Measurements from ENCODE around the gene RNGTT. TPM values are rescaled to one million over a fixed set of nuclear protein-coding genes. Genes with fewer than 3 reads are reported as not detected.

The RNGTT gene
- total RNA-seq, 2 donors from 2014 or later, result 13.5 to 20.5 TPM

- no peaks in the 10 kb centered on the region for H3K36me3 ChIP-seq
- ATAC-seq (ENCODE audit: insufficient number of reproducible peaks, low FRiP score, low read depth), result no peak
- no peak for TF ChIP-seq CTCF (IDR thresholded peaks at IDR 0.05)
- no peaks in the 10 kb centered on the region for H3K9me3 ChIP-seq
- no peak overlapping the region for H3K27ac ChIP-seq
- no peaks in the 10 kb centered on the region for H3K27me3 ChIP-seq (replicated peaks; ENCODE audit: insufficient read depth)
- H3K4me1 ChIP-seq (ENCODE audit: control insufficient read depth in 1 of 2, low read depth in 2 of 2), result no peaks in the 10 kb centered on the region
- no peak overlapping the region for H3K4me3 ChIP-seq
- no peak for DNase-seq (ENCODE audit: low spot score)
Measured at GRCh38 chr6:88992741-88993552, 29.5 kb upstream of the RNGTT start.

GRCh38 chr6:88989215-88989614, 25.8 kb upstream of the RNGTT start:
- H3K27me3 ChIP-seq (replicated peaks; ENCODE audit: insufficient read depth), result no peaks in the 10 kb centered on the region
- H3K36me3 ChIP-seq, result no peaks in the 10 kb centered on the region
- no peaks in the 10 kb centered on the region for H3K4me1 ChIP-seq (ENCODE audit: control insufficient read depth in 1 of 2, low read depth in 2 of 2)
- no peaks in the 10 kb centered on the region for H3K9me3 ChIP-seq
- H3K27ac ChIP-seq, result no peak overlapping the region
- ATAC-seq (ENCODE audit: insufficient number of reproducible peaks, low FRiP score, low read depth), result no peak
- TF ChIP-seq CTCF (IDR thresholded peaks at IDR 0.05), result no peak
- no peak overlapping the region for H3K4me3 ChIP-seq
- no peak for DNase-seq (ENCODE audit: low spot score)

DNA sequence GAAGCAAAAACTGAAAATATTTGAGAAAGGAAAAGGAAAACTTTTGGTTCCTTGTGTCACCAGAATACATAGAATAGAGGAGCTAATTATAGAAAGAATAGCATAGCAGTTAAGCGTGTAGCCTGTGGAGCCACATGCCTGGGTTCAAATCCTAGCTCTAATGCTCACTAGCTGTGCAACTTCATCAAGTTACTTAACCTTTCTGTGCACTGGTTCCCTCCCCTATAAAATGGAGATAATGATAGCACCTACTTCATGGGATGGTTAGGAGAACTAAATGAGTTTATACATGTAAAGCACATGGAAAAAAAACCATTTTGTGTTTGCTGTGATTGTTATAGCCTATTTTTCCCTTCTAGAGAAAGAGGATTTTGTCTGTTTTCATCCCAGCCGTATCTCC, 24.5 kb upstream of the RNGTT start:
- Histone ChIP-seq H3K9me3 (no peaks in the 10 kb centered on the region), H3K4me1 (ENCODE audit: control insufficient read depth in 1 of 2, low read depth in 2 of 2) (peaks cover 5 to 7% of the 10 kb centered on the region in 2 donors), H3K27ac (no peak overlapping the region), H3K36me3 (no peaks in the 10 kb centered on the region), H3K27me3 (replicated peaks; ENCODE audit: insufficient read depth) (no peaks in the 10 kb centered on the region), H3K4me3 (no peak overlapping the region)
- DNase-seq (ENCODE audit: low spot score), result no peak
- no peak for TF ChIP-seq CTCF (IDR thresholded peaks at IDR 0.05)
- no peak for ATAC-seq (ENCODE audit: insufficient number of reproducible peaks, low FRiP score, low read depth)

GRCh38 chr6:88985901-88986300, 22.5 kb upstream of the RNGTT start:
- H3K4me3 ChIP-seq, result no peak overlapping the region
- no peak for ATAC-seq (ENCODE audit: insufficient number of reproducible peaks, low FRiP score, low read depth)
- TF ChIP-seq CTCF (IDR thresholded peaks at IDR 0.05), result no peak
- no peaks in the 10 kb centered on the region for H3K9me3 ChIP-seq
- DNase-seq (ENCODE audit: low spot score), result no peak
- H3K4me1 ChIP-seq (ENCODE audit: control insufficient read depth in 1 of 2, low read depth in 2 of 2), result peaks cover 5 to 8% of the 10 kb centered on the region in 2 donors
- no peaks in the 10 kb centered on the region for H3K36me3 ChIP-seq
- no peak overlapping the region for H3K27ac ChIP-seq
- no peaks in the 10 kb centered on the region for H3K27me3 ChIP-seq (replicated peaks; ENCODE audit: insufficient read depth)

- ATAC-seq (ENCODE audit: insufficient number of reproducible peaks, low FRiP score, low read depth) (no peak), DNase-seq (ENCODE audit: low spot score) (no peak)
- no peak overlapping the region for H3K27ac ChIP-seq
- H3K36me3 ChIP-seq, result no peaks in the 10 kb centered on the region
- no peak for TF ChIP-seq CTCF (IDR thresholded peaks at IDR 0.05)
- H3K4me3 ChIP-seq, result no peak overlapping the region
- peaks cover 5 to 8% of the 10 kb centered on the region in 2 donors for H3K4me1 ChIP-seq (ENCODE audit: control insufficient read depth in 1 of 2, low read depth in 2 of 2)
- no peaks in the 10 kb centered on the region for H3K27me3 ChIP-seq (replicated peaks; ENCODE audit: insufficient read depth)
- no peaks in the 10 kb centered on the region for H3K9me3 ChIP-seq
Measured at GRCh38 chr6:88984606-88985005, 21.2 kb upstream of the RNGTT start.
